ENCODE results near the gene ALOX5AP. TPM values are rescaled to one million over a fixed set of nuclear protein-coding genes. Genes with fewer than 3 reads are reported as not detected.

The ALOX5AP gene
- total and polyA plus RNA-seq, 9 of the 15 experiments (the other 6 are each of a cell fraction or from before 2014, with no cell fraction given): 0.31 TPM; not detected in 8

DNA sequence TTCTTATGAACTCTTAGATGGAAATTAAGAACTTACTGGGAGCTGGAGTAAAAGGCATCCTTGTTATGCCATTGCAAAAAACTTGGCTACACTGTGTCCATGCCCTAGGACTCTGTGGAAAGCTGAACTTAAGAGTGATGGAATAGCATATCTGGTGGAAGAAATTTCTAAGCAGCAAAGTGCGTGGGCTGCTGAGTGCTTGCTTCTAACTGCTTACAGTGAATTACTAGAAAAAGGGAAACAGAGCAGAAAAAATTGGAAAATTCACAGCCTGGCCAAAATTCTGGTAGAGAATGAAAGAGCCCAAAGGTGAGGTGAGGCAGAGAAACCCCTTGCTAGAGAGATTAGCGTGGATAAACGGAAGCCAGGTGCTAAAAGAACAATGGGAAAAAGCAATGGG, 44.3 kb downstream of the ALOX5AP start:
- no peaks in the 10 kb centered on the region; a peak in 1 of 5 replicates for H3K27me3 ChIP-seq (ENCODE audit: control insufficient read depth in 2 of 2, insufficient read depth in 2 of 2, low read length in 2 of 2)
- H3K9me1 ChIP-seq (ENCODE audit: control insufficient read depth, insufficient read depth, low read length): no peaks in the 10 kb centered on the region
- no TSS peak for BruUV-seq (replicated peaks)
- no peaks in the 10 kb centered on the region for H3K4me1 ChIP-seq (replicated peaks in 1 of 2; ENCODE audit: control insufficient read depth in 2 of 2, insufficient read depth in 2 of 2, low read length in 2 of 2)
- no peak for DNase-seq (ENCODE audit: extremely low read depth in 1 of 4, low spot score in 3 of 4)
- in situ Hi-C loops (cut with MboI): no loop called here
- no peaks in the 10 kb centered on the region for H4K20me1 ChIP-seq (replicated peaks; ENCODE audit: control insufficient read depth, insufficient read depth, low read length)
- ATAC-seq: no peak
- WGBS (ENCODE audit: insufficient coverage, low coverage, missing lambda C conversion rate): 8% methylated on average over 1 of the region's 3 CpGs
- H3K4me2 ChIP-seq (ENCODE audit: insufficient read depth, low read length): no peak overlapping the region
- H3K4me3 ChIP-seq: no peak overlapping the region
- intact Hi-C loops (cut with micrococcal nuclease): no loop called here
- no peaks in the 10 kb centered on the region for H3K36me3 ChIP-seq (ENCODE audit: control insufficient read depth, insufficient read depth, low read length)
- H3K9me3 ChIP-seq (replicated peaks; ENCODE audit: control insufficient read depth, insufficient read depth, low read depth, low read length): no peaks in the 10 kb centered on the region
- H3K27ac ChIP-seq (ENCODE audit: extremely low read depth, low read depth, low read length): no peak overlapping the region
- no peak for FAIRE-seq
- POLR2A ChIA-PET: no interaction called here
- no peaks in the 10 kb centered on the region for H3K79me2 ChIP-seq (ENCODE audit: control insufficient read depth, insufficient read depth, low read length)
- H2AFZ ChIP-seq (ENCODE audit: low read depth, low read length): no peak overlapping the region
- CTCF ChIA-PET (ENCODE audit: low intra/inter-chr PET ratio): no interaction called here
- no peak overlapping the region for H3K9ac ChIP-seq (ENCODE audit: insufficient read depth in 1 of 2, low read depth in 2 of 2, low read length in 2 of 2)
- TF ChIP-seq SETDB1 (IDR thresholded peaks at IDR 0.05; ENCODE audit: low read length) (no peak), MXI1 (IDR thresholded peaks at IDR 0.05; ENCODE audit: low read depth, low read length) (no peak), HMG20B (CRISPR knock-in tag; IDR thresholded peaks at IDR 0.05) (no peak), MTA3 (IDR thresholded peaks at IDR 0.05; ENCODE audit: borderline replicate concordance) (no peak), NCOA2 (IDR thresholded peaks at IDR 0.05; ENCODE audit: partially characterized antibody in 2 of 2) (no peak), SRSF9 (IDR thresholded peaks at IDR 0.05; ENCODE audit: borderline replicate concordance, low read depth, low read length) (no peak), ZNF507 (tag; conservative IDR thresholded peaks at IDR 0.05) (no peak), KDM2B (CRISPR knock-in tag; IDR thresholded peaks at IDR 0.05) (no peak), MTF1 (CRISPR knock-in tag; IDR thresholded peaks at IDR 0.05; ENCODE audit: borderline replicate concordance) (no peak), TBL1XR1 (IDR thresholded peaks at IDR 0.05; ENCODE audit: low read length in 2 of 2) (no peak), ZNF212 (CRISPR knock-in tag; IDR thresholded peaks at IDR 0.05) (no peak), CHD1 (IDR thresholded peaks at IDR 0.05; ENCODE audit: low read length) (no peak), RFX5 (IDR thresholded peaks at IDR 0.05; ENCODE audit: low read depth, low read length) (no peak)
- TF ChIP-seq, protein P1, sequence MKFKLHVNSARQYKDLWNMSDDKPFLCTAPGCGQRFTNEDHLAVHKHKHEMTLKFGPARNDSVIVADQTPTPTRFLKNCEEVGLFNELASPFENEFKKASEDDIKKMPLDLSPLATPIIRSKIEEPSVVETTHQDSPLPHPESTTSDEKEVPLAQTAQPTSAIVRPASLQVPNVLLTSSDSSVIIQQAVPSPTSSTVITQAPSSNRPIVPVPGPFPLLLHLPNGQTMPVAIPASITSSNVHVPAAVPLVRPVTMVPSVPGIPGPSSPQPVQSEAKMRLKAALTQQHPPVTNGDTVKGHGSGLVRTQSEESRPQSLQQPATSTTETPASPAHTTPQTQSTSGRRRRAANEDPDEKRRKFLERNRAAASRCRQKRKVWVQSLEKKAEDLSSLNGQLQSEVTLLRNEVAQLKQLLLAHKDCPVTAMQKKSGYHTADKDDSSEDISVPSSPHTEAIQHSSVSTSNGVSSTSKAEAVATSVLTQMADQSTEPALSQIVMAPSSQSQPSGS (CRISPR knock-in tag; IDR thresholded peaks at IDR 0.05): no peak
- TF ChIP-seq, protein P2, sequence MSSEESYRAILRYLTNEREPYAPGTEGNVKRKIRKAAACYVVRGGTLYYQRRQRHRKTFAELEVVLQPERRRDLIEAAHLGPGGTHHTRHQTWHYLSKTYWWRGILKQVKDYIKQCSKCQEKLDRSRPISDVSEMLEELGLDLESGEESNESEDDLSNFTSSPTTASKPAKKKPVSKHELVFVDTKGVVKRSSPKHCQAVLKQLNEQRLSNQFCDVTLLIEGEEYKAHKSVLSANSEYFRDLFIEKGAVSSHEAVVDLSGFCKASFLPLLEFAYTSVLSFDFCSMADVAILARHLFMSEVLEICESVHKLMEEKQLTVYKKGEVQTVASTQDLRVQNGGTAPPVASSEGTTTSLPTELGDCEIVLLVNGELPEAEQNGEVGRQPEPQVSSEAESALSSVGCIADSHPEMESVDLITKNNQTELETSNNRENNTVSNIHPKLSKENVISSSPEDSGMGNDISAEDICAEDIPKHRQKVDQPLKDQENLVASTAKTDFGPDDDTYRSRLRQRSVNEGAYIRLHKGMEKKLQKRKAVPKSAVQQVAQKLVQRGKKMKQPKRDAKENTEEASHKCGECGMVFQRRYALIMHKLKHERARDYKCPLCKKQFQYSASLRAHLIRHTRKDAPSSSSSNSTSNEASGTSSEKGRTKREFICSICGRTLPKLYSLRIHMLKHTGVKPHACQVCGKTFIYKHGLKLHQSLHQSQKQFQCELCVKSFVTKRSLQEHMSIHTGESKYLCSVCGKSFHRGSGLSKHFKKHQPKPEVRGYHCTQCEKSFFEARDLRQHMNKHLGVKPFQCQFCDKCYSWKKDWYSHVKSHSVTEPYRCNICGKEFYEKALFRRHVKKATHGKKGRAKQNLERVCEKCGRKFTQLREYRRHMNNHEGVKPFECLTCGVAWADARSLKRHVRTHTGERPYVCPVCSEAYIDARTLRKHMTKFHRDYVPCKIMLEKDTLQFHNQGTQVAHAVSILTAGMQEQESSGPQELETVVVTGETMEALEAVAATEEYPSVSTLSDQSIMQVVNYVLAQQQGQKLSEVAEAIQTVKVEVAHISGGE (CRISPR knock-in tag; IDR thresholded peaks at IDR 0.05): no peak
- TF ChIP-seq, protein P3, sequence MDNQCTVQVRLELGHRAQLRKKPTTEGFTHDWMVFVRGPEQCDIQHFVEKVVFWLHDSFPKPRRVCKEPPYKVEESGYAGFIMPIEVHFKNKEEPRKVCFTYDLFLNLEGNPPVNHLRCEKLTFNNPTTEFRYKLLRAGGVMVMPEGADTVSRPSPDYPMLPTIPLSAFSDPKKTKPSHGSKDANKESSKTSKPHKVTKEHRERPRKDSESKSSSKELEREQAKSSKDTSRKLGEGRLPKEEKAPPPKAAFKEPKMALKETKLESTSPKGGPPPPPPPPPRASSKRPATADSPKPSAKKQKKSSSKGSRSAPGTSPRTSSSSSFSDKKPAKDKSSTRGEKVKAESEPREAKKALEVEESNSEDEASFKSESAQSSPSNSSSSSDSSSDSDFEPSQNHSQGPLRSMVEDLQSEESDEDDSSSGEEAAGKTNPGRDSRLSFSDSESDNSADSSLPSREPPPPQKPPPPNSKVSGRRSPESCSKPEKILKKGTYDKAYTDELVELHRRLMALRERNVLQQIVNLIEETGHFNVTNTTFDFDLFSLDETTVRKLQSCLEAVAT (IDR thresholded peaks at IDR 0.05): no peak
- TF ChIP-seq, protein P4, sequence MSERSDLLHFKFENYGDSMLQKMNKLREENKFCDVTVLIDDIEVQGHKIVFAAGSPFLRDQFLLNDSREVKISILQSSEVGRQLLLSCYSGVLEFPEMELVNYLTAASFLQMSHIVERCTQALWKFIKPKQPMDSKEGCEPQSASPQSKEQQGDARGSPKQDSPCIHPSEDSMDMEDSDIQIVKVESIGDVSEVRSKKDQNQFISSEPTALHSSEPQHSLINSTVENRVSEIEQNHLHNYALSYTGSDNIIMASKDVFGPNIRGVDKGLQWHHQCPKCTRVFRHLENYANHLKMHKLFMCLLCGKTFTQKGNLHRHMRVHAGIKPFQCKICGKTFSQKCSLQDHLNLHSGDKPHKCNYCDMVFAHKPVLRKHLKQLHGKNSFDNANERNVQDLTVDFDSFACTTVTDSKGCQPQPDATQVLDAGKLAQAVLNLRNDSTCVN (CRISPR knock-in tag; IDR thresholded peaks at IDR 0.05): no peak

All from K562 (cell line).